Liver (tissue), 9 donors: Measurements from ENCODE around the gene DLK2. TPM values are rescaled to one million over a fixed set of nuclear protein-coding genes. Genes with fewer than 3 reads are reported as not detected.
"Not testable (repeated sequence)": the region's sequence is repeated elsewhere in the genome, so short reads cannot be mapped to it uniquely, and the experiment has no call there.

Experiments used
- DNase-seq: peaks from one replicate; pipeline ENCODE4 v3.0.0-alpha.2; 2017; ENCODE audit warnings: low spot score
- H3K27ac ChIP-seq, 2 donors: one replicate each; pipeline ENCODE4 v1.7.0; 2013; ENCODE audit warnings: inconsistent platforms in 2 of 2, low read length in 2 of 2, control low read depth in 1 of 2, low read depth in 1 of 2, mild to moderate bottlenecking in 1 of 2
- H3K27me3 ChIP-seq, 4 donors: one replicate each; pipeline versions ENCODE4 v1.6.1 to v1.7.0; 2013; ENCODE audit warnings: low read length in 3 of 4, inconsistent platforms in 1 of 4, mild to moderate bottlenecking in 1 of 4, moderate library complexity in 1 of 4; ENCODE audit not compliant: control insufficient read depth in 4 of 4, insufficient read depth in 4 of 4
- H3K36me3 ChIP-seq, 4 donors: one replicate each; pipeline versions ENCODE4 v1.6.1 to v1.7.0; 2013; ENCODE audit warnings: low read length in 3 of 4, mild to moderate bottlenecking in 3 of 4, low read depth in 1 of 4, moderate library complexity in 1 of 4; ENCODE audit not compliant: control insufficient read depth in 4 of 4, insufficient read depth in 3 of 4
- H3K4me1 ChIP-seq, 4 donors: one replicate each; pipeline versions ENCODE4 v1.6.1 to v1.7.0; 2013; ENCODE audit warnings: low read length in 3 of 4, mild to moderate bottlenecking in 3 of 4, moderate library complexity in 1 of 4; ENCODE audit not compliant: control insufficient read depth in 4 of 4, insufficient read depth in 4 of 4
- H3K4me3 ChIP-seq, 3 donors: one replicate each; pipeline versions ENCODE4 v1.6.1 to v1.7.0; 2013; ENCODE audit warnings: low read length in 3 of 3, control low read depth in 1 of 3, low read depth in 1 of 3, mild to moderate bottlenecking in 1 of 3
- H3K9ac ChIP-seq, 2 donors: one replicate each; pipeline ENCODE4 v1.7.0; 2013; ENCODE audit warnings: low read length in 2 of 2, mild to moderate bottlenecking in 2 of 2, moderate library complexity in 2 of 2, control low read depth in 1 of 2, low read depth in 1 of 2
- H3K9me3 ChIP-seq, 4 donors: one replicate each; pipeline versions ENCODE4 v1.6.1 to v1.7.0; 2013; ENCODE audit warnings: low read length in 3 of 4; ENCODE audit not compliant: control insufficient read depth in 4 of 4
- EGR1 ChIP-seq, 2 donors: IDR thresholded peaks; 2 replicates each; pipeline ENCODE4 v1.6.1; 2016 to 2018; ENCODE audit warnings: antibody characterized with exemption in 2 of 2, low read depth in 2 of 2
- FOXA1 ChIP-seq: IDR thresholded peaks from 2 replicates; pipeline ENCODE4 v1.6.1; 2016; ENCODE audit warnings: antibody characterized with exemption
- FOXA2 ChIP-seq: IDR thresholded peaks from 2 replicates; pipeline ENCODE4 v1.6.1; 2016; ENCODE audit warnings: antibody characterized with exemption
- GABPA ChIP-seq, 2 donors: IDR thresholded peaks in 1 of 2; conservative IDR thresholded peaks in 1 of 2; 2 replicates each; pipeline ENCODE4 v1.6.1; 2016; ENCODE audit warnings: antibody characterized with exemption in 2 of 2, mild to moderate bottlenecking in 1 of 2, moderate library complexity in 1 of 2
- HNF4A ChIP-seq, 2 donors: conservative IDR thresholded peaks; 2 replicates each; pipeline ENCODE4 v1.6.1; 2016; ENCODE audit warnings: antibody characterized with exemption in 2 of 2, mild to moderate bottlenecking in 2 of 2
- HNF4G ChIP-seq: IDR thresholded peaks from 2 replicates; pipeline ENCODE4 v1.6.1; 2016; ENCODE audit warnings: antibody characterized with exemption
- JUND ChIP-seq, 2 donors: IDR thresholded peaks; 2 replicates each; pipeline ENCODE4 v1.6.1; 2016; ENCODE audit warnings: antibody characterized with exemption in 2 of 2
- NR2F2 ChIP-seq: IDR thresholded peaks from 2 replicates; pipeline ENCODE4 v1.6.1; 2016; ENCODE audit warnings: antibody characterized with exemption
- RAD21 ChIP-seq, 2 donors: IDR thresholded peaks; 2 replicates each; pipeline ENCODE4 v1.6.1; 2016; ENCODE audit warnings: antibody characterized with exemption in 2 of 2, mild to moderate bottlenecking in 2 of 2
- RXRA ChIP-seq, 2 donors: IDR thresholded peaks; 2 replicates each; pipeline ENCODE4 v1.6.1; 2017 to 2018; ENCODE audit warnings: antibody characterized with exemption in 2 of 2, mild to moderate bottlenecking in 1 of 2
- SP1 ChIP-seq: IDR thresholded peaks from 2 replicates; pipeline ENCODE4 v1.6.1; 2018; ENCODE audit warnings: antibody characterized with exemption, mild to moderate bottlenecking
- TAF1 ChIP-seq: conservative IDR thresholded peaks from 2 replicates; pipeline ENCODE4 v1.6.1; 2016; ENCODE audit warnings: antibody characterized with exemption, mild to moderate bottlenecking
- YY1 ChIP-seq: IDR thresholded peaks from 2 replicates; pipeline ENCODE4 v1.6.1; 2016; ENCODE audit warnings: antibody characterized with exemption, mild to moderate bottlenecking
- WGBS: extraction: QIAGEN DNeasy Blood & Tissue Kit; methylation state at CpG from one replicate; pipeline ENCODE4 v1.1.7; 2013; 5-methylcytosine and 5-hydroxymethylcytosine counted together
- polyA plus RNA-seq, 2 donors: library from polyadenylated mRNA; stranded (reverse) in 1 of 2; unstranded in 1 of 2; fragments of 200-250 nt in 1 of 2; fragments of >200 nt in 1 of 2; fragmentation: Nextera tagmentation in 1 of 2; extraction: Ambion mirVana in 1 of 2; gene quantifications; one replicate each; pipeline versions ENCODE4 v1.2.1 to v1.2.3, GENCODE V29; 2013 to 2015
- total RNA-seq, 2 donors: library from RNA; depleted of rRNA; stranded (reverse); fragments of >200 nt; gene quantifications; one replicate each; pipeline ENCODE4 v1.2.3, GENCODE V29; 2014
- TF ChIP-seq, protein P1 (sequence below): IDR thresholded peaks from 2 replicates; pipeline ENCODE4 v1.6.1; 2016; ENCODE audit warnings: antibody characterized with exemption
- TF ChIP-seq, protein P2 (sequence below): IDR thresholded peaks from 2 replicates; pipeline ENCODE4 v1.6.1; 2016; ENCODE audit warnings: antibody characterized with exemption
- TF ChIP-seq, protein P3 (sequence below): IDR thresholded peaks from 2 replicates; pipeline ENCODE4 v1.6.1; 2016; ENCODE audit warnings: antibody characterized with exemption
- TF ChIP-seq, protein P4 (sequence below): IDR thresholded peaks from 2 replicates; pipeline ENCODE4 v1.6.1; 2016; ENCODE audit warnings: antibody characterized with exemption, mild to moderate bottlenecking
- TF ChIP-seq, protein P5 (sequence below): fragments of 150-350 bp; IDR thresholded peaks from 2 replicates; pipeline ENCODE4 v1.5.1; 2017; ENCODE audit warnings: improper control_type of control experiment, low read depth, low read length; ENCODE audit not compliant: missing input control
- donor health status: healthy.
- donor health status: healthy.
- donor health status: healthy.
- donor health status: healthy.
- donor health status: healthy.

Gene DLK2
- total and polyA plus RNA-seq, 4 donors = 0.08 to 1.0 (median 0.08) TPM; not detected in 1

DNA sequence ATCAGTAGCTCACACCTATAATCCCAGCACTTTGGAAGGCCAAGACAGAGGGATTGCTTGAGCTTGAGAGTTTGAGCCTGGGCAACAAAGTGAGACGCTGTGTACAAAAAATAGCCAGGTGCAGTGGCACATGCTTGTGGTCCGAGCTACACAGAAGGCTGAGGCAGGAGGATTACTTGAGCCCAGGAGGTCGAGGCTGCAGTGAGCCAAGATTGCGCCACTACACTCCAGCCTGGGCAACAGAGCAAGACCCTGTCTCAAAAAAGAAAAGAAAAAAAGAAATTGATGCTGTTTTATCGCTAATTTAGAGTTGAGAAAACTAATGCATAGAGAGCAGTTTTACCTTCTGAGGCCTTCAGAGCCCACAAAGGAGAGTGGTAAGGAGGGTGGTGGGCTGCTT is 42.9 kb upstream of the DLK2 start:
- H3K9ac ChIP-seq, H3K9me3 ChIP-seq, H3K27me3 ChIP-seq, H3K27ac ChIP-seq, DNase-seq, H3K4me3 ChIP-seq: not testable (repeated sequence)
- 94% methylated on average over 5 of the region's 5 CpGs for WGBS
- peaks cover 5 to 42% (median 34%) of the 10 kb centered on the region in 4 donors for H3K4me1 ChIP-seq
- H3K36me3 ChIP-seq = peaks cover 7 to 38% (median 21%) of the 10 kb centered on the region in 4 donors

DNA sequence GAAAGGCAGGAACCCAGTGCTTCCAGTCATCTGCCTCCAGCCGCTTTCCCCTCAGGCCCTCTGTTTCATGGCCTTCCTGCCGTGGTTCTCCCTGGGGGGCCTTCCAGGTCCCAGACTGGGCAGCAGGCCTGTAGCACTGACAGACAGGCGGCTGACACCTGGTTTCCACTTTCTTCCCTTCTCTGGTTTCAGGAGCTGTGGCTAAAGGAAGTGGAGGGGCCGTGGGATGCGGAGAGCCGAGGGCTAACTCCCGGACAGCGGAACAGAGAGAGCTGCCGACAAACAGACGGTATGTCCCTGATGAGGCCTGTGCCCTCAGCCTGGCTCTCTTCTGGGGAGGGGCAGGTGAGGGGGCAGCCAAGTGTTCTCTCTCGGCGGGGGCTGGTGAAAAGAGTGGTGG is 42.3 kb upstream of the DLK2 start:
- TF ChIP-seq GABPA (IDR thresholded peaks at IDR 0.05 in 1 of 2, conservative IDR thresholded peaks at IDR 0.05 in 1 of 2) = no peak
- TF ChIP-seq RXRA (IDR thresholded peaks at IDR 0.05) = no peak
- no peak for TF ChIP-seq RAD21 (IDR thresholded peaks at IDR 0.05)
- no peak for TF ChIP-seq EGR1 (IDR thresholded peaks at IDR 0.05; ENCODE audit: low read depth in 2 of 2)
- TF ChIP-seq SP1 = no peak
- TF ChIP-seq NR2F2 = no peak
- TF ChIP-seq FOXA1 = no peak
- no peak for TF ChIP-seq HNF4G
- TF ChIP-seq, protein P1, sequence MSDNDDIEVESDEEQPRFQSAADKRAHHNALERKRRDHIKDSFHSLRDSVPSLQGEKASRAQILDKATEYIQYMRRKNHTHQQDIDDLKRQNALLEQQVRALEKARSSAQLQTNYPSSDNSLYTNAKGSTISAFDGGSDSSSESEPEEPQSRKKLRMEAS = no peak
- TF ChIP-seq, protein P2, sequence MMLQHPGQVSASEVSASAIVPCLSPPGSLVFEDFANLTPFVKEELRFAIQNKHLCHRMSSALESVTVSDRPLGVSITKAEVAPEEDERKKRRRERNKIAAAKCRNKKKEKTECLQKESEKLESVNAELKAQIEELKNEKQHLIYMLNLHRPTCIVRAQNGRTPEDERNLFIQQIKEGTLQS = no peak
- TF ChIP-seq FOXA2 = no peak
- TF ChIP-seq, protein P3, sequence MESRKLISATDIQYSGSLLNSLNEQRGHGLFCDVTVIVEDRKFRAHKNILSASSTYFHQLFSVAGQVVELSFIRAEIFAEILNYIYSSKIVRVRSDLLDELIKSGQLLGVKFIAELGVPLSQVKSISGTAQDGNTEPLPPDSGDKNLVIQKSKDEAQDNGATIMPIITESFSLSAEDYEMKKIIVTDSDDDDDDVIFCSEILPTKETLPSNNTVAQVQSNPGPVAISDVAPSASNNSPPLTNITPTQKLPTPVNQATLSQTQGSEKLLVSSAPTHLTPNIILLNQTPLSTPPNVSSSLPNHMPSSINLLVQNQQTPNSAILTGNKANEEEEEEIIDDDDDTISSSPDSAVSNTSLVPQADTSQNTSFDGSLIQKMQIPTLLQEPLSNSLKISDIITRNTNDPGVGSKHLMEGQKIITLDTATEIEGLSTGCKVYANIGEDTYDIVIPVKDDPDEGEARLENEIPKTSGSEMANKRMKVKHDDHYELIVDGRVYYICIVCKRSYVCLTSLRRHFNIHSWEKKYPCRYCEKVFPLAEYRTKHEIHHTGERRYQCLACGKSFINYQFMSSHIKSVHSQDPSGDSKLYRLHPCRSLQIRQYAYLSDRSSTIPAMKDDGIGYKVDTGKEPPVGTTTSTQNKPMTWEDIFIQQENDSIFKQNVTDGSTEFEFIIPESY = no peak
- no peak for TF ChIP-seq TAF1
- TF ChIP-seq JUND (IDR thresholded peaks at IDR 0.05) = no peak
- TF ChIP-seq, protein P4, sequence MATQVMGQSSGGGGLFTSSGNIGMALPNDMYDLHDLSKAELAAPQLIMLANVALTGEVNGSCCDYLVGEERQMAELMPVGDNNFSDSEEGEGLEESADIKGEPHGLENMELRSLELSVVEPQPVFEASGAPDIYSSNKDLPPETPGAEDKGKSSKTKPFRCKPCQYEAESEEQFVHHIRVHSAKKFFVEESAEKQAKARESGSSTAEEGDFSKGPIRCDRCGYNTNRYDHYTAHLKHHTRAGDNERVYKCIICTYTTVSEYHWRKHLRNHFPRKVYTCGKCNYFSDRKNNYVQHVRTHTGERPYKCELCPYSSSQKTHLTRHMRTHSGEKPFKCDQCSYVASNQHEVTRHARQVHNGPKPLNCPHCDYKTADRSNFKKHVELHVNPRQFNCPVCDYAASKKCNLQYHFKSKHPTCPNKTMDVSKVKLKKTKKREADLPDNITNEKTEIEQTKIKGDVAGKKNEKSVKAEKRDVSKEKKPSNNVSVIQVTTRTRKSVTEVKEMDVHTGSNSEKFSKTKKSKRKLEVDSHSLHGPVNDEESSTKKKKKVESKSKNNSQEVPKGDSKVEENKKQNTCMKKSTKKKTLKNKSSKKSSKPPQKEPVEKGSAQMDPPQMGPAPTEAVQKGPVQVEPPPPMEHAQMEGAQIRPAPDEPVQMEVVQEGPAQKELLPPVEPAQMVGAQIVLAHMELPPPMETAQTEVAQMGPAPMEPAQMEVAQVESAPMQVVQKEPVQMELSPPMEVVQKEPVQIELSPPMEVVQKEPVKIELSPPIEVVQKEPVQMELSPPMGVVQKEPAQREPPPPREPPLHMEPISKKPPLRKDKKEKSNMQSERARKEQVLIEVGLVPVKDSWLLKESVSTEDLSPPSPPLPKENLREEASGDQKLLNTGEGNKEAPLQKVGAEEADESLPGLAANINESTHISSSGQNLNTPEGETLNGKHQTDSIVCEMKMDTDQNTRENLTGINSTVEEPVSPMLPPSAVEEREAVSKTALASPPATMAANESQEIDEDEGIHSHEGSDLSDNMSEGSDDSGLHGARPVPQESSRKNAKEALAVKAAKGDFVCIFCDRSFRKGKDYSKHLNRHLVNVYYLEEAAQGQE = no peak
- TF ChIP-seq, protein P5, sequence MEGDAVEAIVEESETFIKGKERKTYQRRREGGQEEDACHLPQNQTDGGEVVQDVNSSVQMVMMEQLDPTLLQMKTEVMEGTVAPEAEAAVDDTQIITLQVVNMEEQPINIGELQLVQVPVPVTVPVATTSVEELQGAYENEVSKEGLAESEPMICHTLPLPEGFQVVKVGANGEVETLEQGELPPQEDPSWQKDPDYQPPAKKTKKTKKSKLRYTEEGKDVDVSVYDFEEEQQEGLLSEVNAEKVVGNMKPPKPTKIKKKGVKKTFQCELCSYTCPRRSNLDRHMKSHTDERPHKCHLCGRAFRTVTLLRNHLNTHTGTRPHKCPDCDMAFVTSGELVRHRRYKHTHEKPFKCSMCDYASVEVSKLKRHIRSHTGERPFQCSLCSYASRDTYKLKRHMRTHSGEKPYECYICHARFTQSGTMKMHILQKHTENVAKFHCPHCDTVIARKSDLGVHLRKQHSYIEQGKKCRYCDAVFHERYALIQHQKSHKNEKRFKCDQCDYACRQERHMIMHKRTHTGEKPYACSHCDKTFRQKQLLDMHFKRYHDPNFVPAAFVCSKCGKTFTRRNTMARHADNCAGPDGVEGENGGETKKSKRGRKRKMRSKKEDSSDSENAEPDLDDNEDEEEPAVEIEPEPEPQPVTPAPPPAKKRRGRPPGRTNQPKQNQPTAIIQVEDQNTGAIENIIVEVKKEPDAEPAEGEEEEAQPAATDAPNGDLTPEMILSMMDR = no peak
- no peak for TF ChIP-seq HNF4A (conservative IDR thresholded peaks at IDR 0.05)
- TF ChIP-seq YY1 = no peak
- H3K36me3 ChIP-seq = peaks cover 5 to 32% (median 15%) of the 10 kb centered on the region in 4 donors
- peaks cover 5 to 46% (median 38%) of the 10 kb centered on the region in 4 donors for H3K4me1 ChIP-seq
- no peaks in the 10 kb centered on the region for H3K27me3 ChIP-seq
- 86% methylated on average over 12 of the region's 12 CpGs for WGBS
- H3K9me3 ChIP-seq = no peaks in the 10 kb centered on the region
- H3K9ac ChIP-seq = no peak overlapping the region
- no peak overlapping the region for H3K4me3 ChIP-seq
- peak overlapping the region in 1 of 2 donors; percentile 14 for H3K27ac ChIP-seq
- no peak for DNase-seq
